Measurements from ENCODE around the gene RELL1.

The RELL1 gene

GRCh38 chr4:37686373-37687193 is at the start of gene RELL1:
TSS of gene RELL1 (minus strand) at chr4:37686376. CDS start at chr4:37686287, 89 bp downstream.
- DNase-seq, result peak; percentile 88

- no peak for DNase-seq
These were observed 49.4 kb upstream of the RELL1 start for GRCh38 chr4:37735578-37735977.

- no peak for DNase-seq
These were observed 48.8 kb upstream of the RELL1 start for GRCh38 chr4:37734989-37735388.

- DNase-seq, result no peak
These were observed 47.2 kb upstream of the RELL1 start for GRCh38 chr4:37733240-37733867.

- DNase-seq, result no peak
These were observed 46.5 kb upstream of the RELL1 start for GRCh38 chr4:37732526-37733186.

- DNase-seq, result no peak
These were observed 43.5 kb upstream of the RELL1 start for GRCh38 chr4:37729649-37730004.

GRCh38 chr4:37728064-37728463 is 41.9 kb upstream of the RELL1 start:
- DNase-seq, result no peak

- no peak for DNase-seq
These were observed 41.5 kb upstream of the RELL1 start for GRCh38 chr4:37727635-37728034.

GRCh38 chr4:37726666-37727065 is 40.5 kb upstream of the RELL1 start:
- no peak for DNase-seq

- no peak for DNase-seq
These were observed 39.5 kb upstream of the RELL1 start for GRCh38 chr4:37725718-37726117.

- DNase-seq, result no peak
These were observed 36.9 kb upstream of the RELL1 start for GRCh38 chr4:37723067-37723466.

- no peak for DNase-seq
These were observed 35.9 kb upstream of the RELL1 start for GRCh38 chr4:37721995-37722638.

- DNase-seq, result no peak
These were observed 32.8 kb upstream of the RELL1 start for GRCh38 chr4:37719021-37719420.

GRCh38 chr4:37717576-37717975 is 31.4 kb upstream of the RELL1 start:
- no peak for DNase-seq

- DNase-seq, result no peak
These were observed 29.8 kb upstream of the RELL1 start for GRCh38 chr4:37715889-37716402.

GRCh38 chr4:37710491-37710890 is 24.3 kb upstream of the RELL1 start:
- DNase-seq, result no peak

- DNase-seq, result no peak
These were observed 19.9 kb upstream of the RELL1 start for GRCh38 chr4:37706032-37706431.

- no peak for DNase-seq
These were observed 19.4 kb upstream of the RELL1 start for GRCh38 chr4:37705571-37705970.

GRCh38 chr4:37699868-37700481 is 13.8 kb upstream of the RELL1 start:
- DNase-seq, result no peak

- DNase-seq, result no peak
These were observed 11.4 kb upstream of the RELL1 start for GRCh38 chr4:37697566-37697965.

- DNase-seq, result no peak
These were observed 7.4 kb upstream of the RELL1 start for GRCh38 chr4:37693450-37694190.

- DNase-seq, result no peak
These were observed 6.9 kb upstream of the RELL1 start for GRCh38 chr4:37693030-37693429.

Data from KG1 (cell line).